Endothelial cell of hepatic sinusoid (primary cell): ENCODE results near the gene USP34.
"Not testable (repeated sequence)": the region's sequence is repeated elsewhere in the genome, so short reads cannot be mapped to it uniquely, and the experiment has no call there.

Source experiments
- in situ Hi-C: cut with HindIII; loops from 2 replicates; pipeline ENCODE4 v1.10.0; 2017; ENCODE audit warnings: low sequenced_read_pairs

Gene USP34

GRCh38 chr2:61193670-61194561, 277.0 kb downstream of the USP34 start:
- in situ Hi-C loops = no loop called here

- in situ Hi-C loops = no loop called here
Measured at GRCh38 chr2:61187085-61187484, 283.8 kb downstream of the USP34 start.

- in situ Hi-C loops = no loop called here
Measured at GRCh38 chr2:61185231-61185728, 285.6 kb downstream of the USP34 start.

- in situ Hi-C loops = no loop called here
Measured at GRCh38 chr2:61184263-61184662, 286.6 kb downstream of the USP34 start.

GRCh38 chr2:61183795-61184194, 287.1 kb downstream of the USP34 start:
- in situ Hi-C loops = no loop called here

GRCh38 chr2:61182059-61182383, 288.9 kb downstream of the USP34 start:
- in situ Hi-C loops = no loop called here

- in situ Hi-C loops = no loop called here
Measured at GRCh38 chr2:61181382-61182058, 289.4 kb downstream of the USP34 start.

GRCh38 chr2:61180686-61181085, 290.2 kb downstream of the USP34 start:
- in situ Hi-C loops = no loop called here

- in situ Hi-C loops = no loop called here
Measured at GRCh38 chr2:61179701-61180639, 290.9 kb downstream of the USP34 start.

GRCh38 chr2:61178603-61179545, 292.0 kb downstream of the USP34 start:
- in situ Hi-C loops = no loop called here

- in situ Hi-C loops = no loop called here
Measured at GRCh38 chr2:61177727-61178549, 292.9 kb downstream of the USP34 start.

GRCh38 chr2:61176755-61177726, 293.8 kb downstream of the USP34 start:
- in situ Hi-C loops = no loop called here

- in situ Hi-C loops = no loop called here
Measured at GRCh38 chr2:61175036-61175435, 295.9 kb downstream of the USP34 start.

GRCh38 chr2:61173116-61173515, 297.8 kb downstream of the USP34 start:
- in situ Hi-C loops = no loop called here

- in situ Hi-C loops = no loop called here
Measured at GRCh38 chr2:61172671-61173070, 298.2 kb downstream of the USP34 start.

GRCh38 chr2:61167579-61167978, 303.3 kb downstream of the USP34 start:
- in situ Hi-C loops = no loop called here

- in situ Hi-C loops = no loop called here
Measured at GRCh38 chr2:61165946-61166345, 304.9 kb downstream of the USP34 start.

- in situ Hi-C loops = not testable (repeated sequence)
Measured at GRCh38 chr2:61165082-61165481, 305.8 kb downstream of the USP34 start.
